Activated CD8-positive, alpha-beta memory T cell treated with anti-CD3 and anti-CD28 coated beads, Interleukin-2, amount 10 ng/mL, durations not matched to agents 7 days and 5 days (primary cell): ENCODE measurements around the gene CPT1C. TPM values are rescaled to one million over a fixed set of nuclear protein-coding genes. Genes with fewer than 3 reads are reported as not detected.

Experiments used
- ATAC-seq: fragments of 150-1000 bp; cut with Tn5 transposase; one replicate; pipeline ENCODE4 v1.10.0; 2021; ENCODE audit warnings: moderate library complexity
- CTCF ChIA-PET: fragments of 350-600 bp; sonication (Branson Sonifier 250); formaldehyde crosslinking; loops from one replicate; lab custom pipeline; 2021; ENCODE audit warnings: antibody characterized with exemption; lab: Charles Lee
- DNase-seq: peaks from one replicate; pipeline ENCODE4 v3.0.0-alpha.2; 2020
- H3K27ac Mint-ChIP-seq: one replicate; pipeline ENCODE4 v1.8.0; 2021; ENCODE audit warnings: mild to moderate bottlenecking, mixed read lengths
- H3K27me3 Mint-ChIP-seq: one replicate; pipeline ENCODE4 v1.8.0; 2021; ENCODE audit warnings: mixed read lengths
- H3K36me3 Mint-ChIP-seq: one replicate; pipeline ENCODE4 v1.8.0; 2021; ENCODE audit warnings: mild to moderate bottlenecking, mixed read lengths
- H3K4me1 Mint-ChIP-seq: one replicate; pipeline ENCODE4 v1.8.0; 2021; ENCODE audit warnings: mixed read lengths
- H3K4me3 Mint-ChIP-seq: one replicate; pipeline ENCODE4 v1.8.0; 2021; ENCODE audit warnings: mild to moderate bottlenecking, moderate library complexity, mixed read lengths
- H3K9me3 Mint-ChIP-seq: one replicate; pipeline ENCODE4 v1.8.0; 2022; ENCODE audit warnings: low read depth, mixed read lengths
- total RNA-seq, 2 experiments: library from RNA; stranded (reverse); gene quantifications; one replicate each; pipeline ENCODE4 v1.2.3, GENCODE V29; 2021

The CPT1C gene
- total RNA-seq, 2 experiments from 2014 or later = 1.6 TPM

- peaks cover 40% of the 10 kb centered on the region for H3K4me1 Mint-ChIP-seq
- DNase-seq = no peak
- H3K27me3 Mint-ChIP-seq = no peaks in the 10 kb centered on the region
- H3K4me3 Mint-ChIP-seq = peak overlapping the region; percentile 26
- H3K27ac Mint-ChIP-seq = peak overlapping the region; percentile 81
- H3K9me3 Mint-ChIP-seq = no peaks in the 10 kb centered on the region
- no peak for ATAC-seq
- peaks cover 19% of the 10 kb centered on the region for H3K36me3 Mint-ChIP-seq
- CTCF ChIA-PET = interaction anchor here (0.6 to 7.0 kb wide), 12 partner anchors 8 to 317 kb away, joined by 3 to 68 read pairs (median 6); partner anchors contain the start of genes BCL2L12, FLT3LG, IRF3 and NOSIP
These were observed 11.0 kb upstream of the CPT1C start for GRCh38 chr19:49679771-49680413.

- CTCF ChIA-PET = interaction anchor here (0.6 to 7.0 kb wide), 29 partner anchors 9 to 289 kb away, joined by 3 to 64 read pairs (median 4); partner anchors contain the start of genes ADM5, AP2A1, BCL2L12 and FLT3LG
- H3K9me3 Mint-ChIP-seq = no peaks in the 10 kb centered on the region
- no peaks in the 10 kb centered on the region for H3K27me3 Mint-ChIP-seq
- peaks cover 26% of the 10 kb centered on the region for H3K36me3 Mint-ChIP-seq
- H3K4me1 Mint-ChIP-seq = peaks cover 39% of the 10 kb centered on the region
- peak overlapping the region; percentile 26 for H3K4me3 Mint-ChIP-seq
- ATAC-seq (peak; percentile 5), DNase-seq (peak; percentile 95)
- peak overlapping the region; percentile 81 for H3K27ac Mint-ChIP-seq
These were observed 10.2 kb upstream of the CPT1C start for GRCh38 chr19:49680421-49681351.

DNA sequence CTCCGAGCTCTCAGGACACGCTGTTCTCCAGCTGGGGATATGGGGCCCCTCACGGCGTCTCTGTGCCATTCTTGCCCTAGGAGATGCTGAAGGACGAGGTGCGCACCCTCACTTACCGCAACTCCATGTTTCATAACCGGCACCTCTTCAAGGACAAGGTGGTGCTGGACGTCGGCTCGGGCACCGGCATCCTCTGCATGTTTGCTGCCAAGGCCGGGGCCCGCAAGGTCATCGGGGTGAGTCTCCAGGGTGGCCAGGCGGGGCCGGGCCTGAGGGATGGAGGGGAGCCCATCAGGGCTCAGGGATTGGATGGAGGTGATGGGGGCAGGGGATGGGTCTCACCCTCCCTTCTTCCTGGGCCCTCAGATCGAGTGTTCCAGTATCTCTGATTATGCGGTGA is 9.1 kb upstream of the CPT1C start:
- H3K36me3 Mint-ChIP-seq = peaks cover 27% of the 10 kb centered on the region
- CTCF ChIA-PET = interaction anchor here (0.6 to 7.0 kb wide), 9 partner anchors 10 to 555 kb away, joined by 3 to 54 read pairs (median 4); partner anchors contain the start of genes NOSIP, PRRG2, RRAS and SCAF1

GRCh38 chr19:49682274-49682673 is 8.6 kb upstream of the CPT1C start:
- H3K27me3 Mint-ChIP-seq = no peaks in the 10 kb centered on the region
- CTCF ChIA-PET = interaction anchor here (1.0 to 7.0 kb wide), 4 partner anchors 10 to 102 kb away, joined by 3 to 54 read pairs (median 10); partner anchors contain the start of genes NOSIP, PRRG2, RRAS and SCAF1
- no peaks in the 10 kb centered on the region for H3K9me3 Mint-ChIP-seq
- H3K27ac Mint-ChIP-seq = peak overlapping the region; percentile 33
- ATAC-seq (no peak), DNase-seq (no peak)
- peaks cover 36% of the 10 kb centered on the region for H3K4me1 Mint-ChIP-seq
- H3K4me3 Mint-ChIP-seq = no peak overlapping the region
- H3K36me3 Mint-ChIP-seq = peaks cover 27% of the 10 kb centered on the region

More for the DNA sequence above, 9.1 kb upstream of the CPT1C start:
- H3K27me3 Mint-ChIP-seq = no peaks in the 10 kb centered on the region
- H3K9me3 Mint-ChIP-seq = no peaks in the 10 kb centered on the region
- no peak for ATAC-seq
- no peak overlapping the region for H3K4me3 Mint-ChIP-seq
- H3K27ac Mint-ChIP-seq = no peak overlapping the region
- no peak for DNase-seq
- peaks cover 33% of the 10 kb centered on the region for H3K4me1 Mint-ChIP-seq

- H3K4me3 Mint-ChIP-seq = no peak overlapping the region
- peaks cover 32% of the 10 kb centered on the region for H3K4me1 Mint-ChIP-seq
- H3K27me3 Mint-ChIP-seq = no peaks in the 10 kb centered on the region
- no peaks in the 10 kb centered on the region for H3K9me3 Mint-ChIP-seq
- ATAC-seq (no peak), DNase-seq (no peak)
- H3K36me3 Mint-ChIP-seq = peaks cover 27% of the 10 kb centered on the region
- CTCF ChIA-PET = interaction anchor here (0.6 to 2.0 kb wide), 4 partner anchors 16 to 103 kb away, joined by 3 to 5 read pairs (median 4); partner anchors contain the start of gene NOSIP
- no peak overlapping the region for H3K27ac Mint-ChIP-seq
These were observed 7.1 kb upstream of the CPT1C start for GRCh38 chr19:49683814-49684250.

GRCh38 chr19:49684251-49684982 is 6.5 kb upstream of the CPT1C start:
- Mint-ChIP-seq H3K27me3 (no peaks in the 10 kb centered on the region), H3K4me1 (peaks cover 32% of the 10 kb centered on the region), H3K4me3 (no peak overlapping the region), H3K36me3 (peaks cover 27% of the 10 kb centered on the region), H3K27ac (no peak overlapping the region), H3K9me3 (no peaks in the 10 kb centered on the region)
- CTCF ChIA-PET = interaction anchor here (0.6 to 2.0 kb wide), 5 partner anchors 11 to 104 kb away, joined by 3 to 5 read pairs (median 4); partner anchors contain the start of gene NOSIP
- DNase-seq (peak; percentile 44), ATAC-seq (no peak)

DNA sequence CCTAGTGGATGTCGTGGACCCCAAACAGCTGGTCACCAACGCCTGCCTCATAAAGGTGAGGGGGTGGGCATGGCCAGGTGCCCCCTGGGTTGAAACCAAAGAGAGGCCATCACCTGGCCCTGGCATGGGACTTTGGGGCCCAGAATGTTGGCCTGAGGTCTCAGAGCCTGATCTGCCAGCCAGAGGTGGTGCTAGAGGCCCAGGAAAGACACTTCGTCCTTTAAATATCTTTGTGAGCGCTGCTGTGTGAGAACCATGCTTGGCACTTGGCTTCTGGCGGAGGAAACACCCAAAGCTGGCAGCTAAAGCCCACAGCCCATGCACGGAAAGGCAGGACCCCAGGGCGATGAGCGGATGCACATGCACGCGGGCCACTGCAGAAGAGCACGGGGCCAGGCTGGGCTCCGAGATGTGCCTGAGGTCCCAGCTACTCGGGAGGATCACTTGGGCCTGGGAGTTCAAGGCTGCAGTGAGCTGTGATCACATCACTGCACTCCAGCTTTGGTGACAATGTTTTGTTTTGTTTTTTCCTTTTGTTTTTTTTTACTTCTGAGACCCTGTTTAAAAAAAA is 5.8 kb upstream of the CPT1C start:
- Mint-ChIP-seq H3K27ac (no peak overlapping the region), H3K9me3 (no peaks in the 10 kb centered on the region), H3K27me3 (no peaks in the 10 kb centered on the region), H3K4me1 (peaks cover 31% of the 10 kb centered on the region), H3K36me3 (peaks cover 27% of the 10 kb centered on the region), H3K4me3 (no peak overlapping the region)
- DNase-seq = no peak
- no peak for ATAC-seq
- CTCF ChIA-PET = interaction anchor here (1.1 to 2.0 kb wide), 5 partner anchors 11 to 128 kb away, joined by 3 to 5 read pairs (median 4); partner anchors contain the start of genes FUZ and NOSIP

- no peaks in the 10 kb centered on the region for H3K9me3 Mint-ChIP-seq
- H3K4me3 Mint-ChIP-seq = no peak overlapping the region
- ATAC-seq (no peak), DNase-seq (no peak)
- CTCF ChIA-PET = interaction anchor here (1.2 to 2.0 kb wide), 2 partner anchors 106 to 127 kb away, joined by 3 to 4 read pairs; partner anchors contain the start of genes FUZ and NOSIP
- H3K4me1 Mint-ChIP-seq = peaks cover 30% of the 10 kb centered on the region
- no peak overlapping the region for H3K27ac Mint-ChIP-seq
- H3K36me3 Mint-ChIP-seq = peaks cover 27% of the 10 kb centered on the region
- peaks cover 7% of the 10 kb centered on the region for H3K27me3 Mint-ChIP-seq
These were observed 5.0 kb upstream of the CPT1C start for GRCh38 chr19:49685845-49686332.

- ATAC-seq = no peak
- no peaks in the 10 kb centered on the region for H3K9me3 Mint-ChIP-seq
- no peak overlapping the region for H3K27ac Mint-ChIP-seq
- DNase-seq = no peak
- no peak overlapping the region for H3K4me3 Mint-ChIP-seq
- CTCF ChIA-PET = no interaction called here
- H3K4me1 Mint-ChIP-seq = peaks cover 30% of the 10 kb centered on the region
- peaks cover 26% of the 10 kb centered on the region for H3K36me3 Mint-ChIP-seq
- H3K27me3 Mint-ChIP-seq = peaks cover 14% of the 10 kb centered on the region
These were observed 4.3 kb upstream of the CPT1C start for GRCh38 chr19:49686503-49687088.

DNA sequence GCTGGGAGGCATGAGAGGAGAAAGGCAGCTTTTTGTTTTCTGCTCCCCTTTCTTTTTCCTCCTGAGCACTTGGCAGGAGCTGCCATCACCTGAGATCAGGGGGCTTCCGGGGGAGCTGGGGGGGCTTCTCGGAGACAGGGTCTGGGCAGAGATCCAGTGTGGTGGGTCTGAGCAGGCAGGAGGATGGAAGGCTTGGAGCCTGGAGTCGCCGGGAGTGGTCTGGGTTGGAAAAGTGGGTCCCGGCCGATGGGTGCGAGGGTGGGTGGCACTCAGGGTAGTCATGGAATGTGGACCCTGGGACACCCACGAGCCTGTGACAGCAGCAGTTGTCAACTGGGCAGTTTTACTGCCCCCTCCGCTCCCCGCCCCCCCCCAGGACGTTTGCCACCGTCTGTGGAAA is 3.8 kb upstream of the CPT1C start:
- peaks cover 17% of the 10 kb centered on the region for H3K27me3 Mint-ChIP-seq
- peaks cover 22% of the 10 kb centered on the region for H3K36me3 Mint-ChIP-seq
- no peaks in the 10 kb centered on the region for H3K9me3 Mint-ChIP-seq
- CTCF ChIA-PET = interaction anchor here (1.2 kb wide), 1 partner anchor 8 kb away, joined by 3 read pairs; no protein-coding TSS in a partner anchor
- H3K27ac Mint-ChIP-seq = no peak overlapping the region
- no peak overlapping the region for H3K4me3 Mint-ChIP-seq
- peaks cover 26% of the 10 kb centered on the region for H3K4me1 Mint-ChIP-seq
- DNase-seq (no peak), ATAC-seq (no peak)

GRCh38 chr19:49687566-49688316 is 3.2 kb upstream of the CPT1C start:
- CTCF ChIA-PET = interaction anchor here (0.5 to 1.2 kb wide), 2 partner anchors 8 to 65 kb away, joined by 3 read pairs; no protein-coding TSS in a partner anchor
- Mint-ChIP-seq H3K9me3 (no peaks in the 10 kb centered on the region), H3K4me3 (no peak overlapping the region), H3K36me3 (peaks cover 18% of the 10 kb centered on the region), H3K27ac (no peak overlapping the region), H3K4me1 (peaks cover 21% of the 10 kb centered on the region), H3K27me3 (peaks cover 22% of the 10 kb centered on the region)
- ATAC-seq (no peak), DNase-seq (no peak)
